Measurements from ENCODE around the gene KCP. TPM values are rescaled to one million over a fixed set of nuclear protein-coding genes. Genes with fewer than 3 reads are reported as not detected.

The KCP gene
- total RNA-seq, 1 donor from 2014 or later: 0.70 TPM

- Mint-ChIP-seq H3K36me3 (ENCODE audit: unreplicated experiment) (peaks cover 19% of the 10 kb centered on the region), H3K9me3 (ENCODE audit: unreplicated experiment) (no peaks in the 10 kb centered on the region), H3K4me1 (ENCODE audit: unreplicated experiment) (peaks cover 42% of the 10 kb centered on the region), H3K4me3 (ENCODE audit: unreplicated experiment) (peak overlapping the region; percentile 99), H3K27ac (ENCODE audit: unreplicated experiment) (peak overlapping the region; percentile 94), H3K27me3 (ENCODE audit: unreplicated experiment) (no peaks in the 10 kb centered on the region)
- TF ChIP-seq CTCF (IDR thresholded peaks at IDR 0.05): no peak
- DNase-seq (ENCODE audit: extremely low spot score, unreplicated experiment): no peak
Observed at GRCh38 chr7:128861957-128862570, 48.4 kb downstream of the KCP start.

- H3K27me3 Mint-ChIP-seq (ENCODE audit: unreplicated experiment): no peaks in the 10 kb centered on the region
- H3K27ac Mint-ChIP-seq (ENCODE audit: unreplicated experiment): no peak overlapping the region
- H3K4me3 Mint-ChIP-seq (ENCODE audit: unreplicated experiment): no peak overlapping the region
- peaks cover 9% of the 10 kb centered on the region for H3K36me3 Mint-ChIP-seq (ENCODE audit: unreplicated experiment)
- no peaks in the 10 kb centered on the region for H3K9me3 Mint-ChIP-seq (ENCODE audit: unreplicated experiment)
- no peak for TF ChIP-seq CTCF (IDR thresholded peaks at IDR 0.05)
- peaks cover 38% of the 10 kb centered on the region for H3K4me1 Mint-ChIP-seq (ENCODE audit: unreplicated experiment)
- no peak for DNase-seq (ENCODE audit: extremely low spot score, unreplicated experiment)
Observed at GRCh38 chr7:128860158-128861073, 50.1 kb downstream of the KCP start.

- peak overlapping the region; percentile 54 for H3K27ac Mint-ChIP-seq (ENCODE audit: unreplicated experiment)
- no peak overlapping the region for H3K4me3 Mint-ChIP-seq (ENCODE audit: unreplicated experiment)
Observed at GRCh38 chr7:128859232-128860157, 51.0 kb downstream of the KCP start.

GRCh38 chr7:128858380-128859231 lies 51.9 kb downstream of the KCP start:
- TF ChIP-seq CTCF (IDR thresholded peaks at IDR 0.05): no peak
- no peaks in the 10 kb centered on the region for H3K27me3 Mint-ChIP-seq (ENCODE audit: unreplicated experiment)
- H3K36me3 Mint-ChIP-seq (ENCODE audit: unreplicated experiment): peaks cover 6% of the 10 kb centered on the region
- H3K27ac Mint-ChIP-seq (ENCODE audit: unreplicated experiment): peak overlapping the region; percentile 54
- no peak for DNase-seq (ENCODE audit: extremely low spot score, unreplicated experiment)
- H3K4me3 Mint-ChIP-seq (ENCODE audit: unreplicated experiment): no peak overlapping the region
- H3K4me1 Mint-ChIP-seq (ENCODE audit: unreplicated experiment): peaks cover 27% of the 10 kb centered on the region
- H3K9me3 Mint-ChIP-seq (ENCODE audit: unreplicated experiment): no peaks in the 10 kb centered on the region

More at GRCh38 chr7:128859232-128860157, 51.0 kb downstream of the KCP start:
- no peak for DNase-seq (ENCODE audit: extremely low spot score, unreplicated experiment)
- no peaks in the 10 kb centered on the region for H3K9me3 Mint-ChIP-seq (ENCODE audit: unreplicated experiment)
- peaks cover 33% of the 10 kb centered on the region for H3K4me1 Mint-ChIP-seq (ENCODE audit: unreplicated experiment)
- no peak for TF ChIP-seq CTCF (IDR thresholded peaks at IDR 0.05)
- no peaks in the 10 kb centered on the region for H3K27me3 Mint-ChIP-seq (ENCODE audit: unreplicated experiment)
- peaks cover 6% of the 10 kb centered on the region for H3K36me3 Mint-ChIP-seq (ENCODE audit: unreplicated experiment)

Data from osteocyte (in vitro differentiated cells).